NCI-H526 (cell line): ENCODE results near the gene ROPN1B.

ENCODE experiments used
- DNase-seq, 2 experiments: peaks; one replicate each; lab custom pipeline; 2025; lab: John Stamatoyannopoulos, UW

Gene ROPN1B

DNA sequence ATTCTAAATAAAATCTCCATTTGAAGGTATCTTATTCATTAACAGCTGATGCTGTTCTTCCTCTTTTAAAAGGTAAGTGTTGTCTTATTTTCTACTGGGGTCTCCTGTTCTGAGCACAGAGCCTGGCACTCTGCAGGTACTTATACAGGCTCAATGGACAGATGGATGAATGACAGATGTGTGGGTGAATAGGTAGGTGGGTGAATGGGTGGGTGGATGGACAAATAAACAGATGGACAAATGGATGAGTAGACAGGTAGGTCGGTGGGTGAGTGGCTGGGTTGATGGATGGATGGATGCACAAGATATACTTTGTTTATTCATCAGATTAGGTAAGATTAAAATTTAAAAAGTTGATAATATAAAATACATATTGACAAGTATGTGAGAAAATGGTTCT lies 61.5 kb downstream of the ROPN1B start:
- DNase-seq = no peak

DNA sequence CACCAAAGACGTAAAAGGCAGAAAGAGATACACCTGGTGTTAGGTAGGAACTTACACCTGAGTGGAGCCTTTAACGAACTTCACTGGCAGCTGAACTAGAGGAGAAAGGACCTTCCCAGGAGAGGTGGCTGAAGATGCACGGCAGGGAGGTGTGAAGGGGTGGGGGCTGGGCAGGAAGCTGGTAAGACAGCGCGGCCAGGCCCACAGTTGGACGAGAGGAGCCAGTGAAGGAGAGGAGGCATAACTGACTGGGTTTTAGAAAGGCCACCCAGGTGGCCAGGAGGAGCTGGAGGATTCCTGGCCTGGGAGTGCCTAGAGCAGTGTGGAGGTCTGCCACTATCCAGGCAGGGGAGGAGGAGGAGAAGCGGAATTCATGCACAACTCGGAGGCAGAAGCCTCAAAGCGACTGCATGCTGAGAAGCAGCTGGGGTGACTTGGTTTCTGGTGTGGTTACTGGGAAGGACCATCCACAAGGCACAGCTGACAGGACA lies 63.0 kb downstream of the ROPN1B start:
- DNase-seq = no peak
